Osteocyte (in vitro differentiated cells): Measurements from ENCODE around the gene ITGA1. TPM values are rescaled to one million over a fixed set of nuclear protein-coding genes. Genes with fewer than 3 reads are reported as not detected.
"Not testable (repeated sequence)": the region's sequence is repeated elsewhere in the genome, so short reads cannot be mapped to it uniquely, and the experiment has no call there.

Experiments used
- DNase-seq: peaks from one replicate; pipeline ENCODE4 v3.0.0; 2021; ENCODE audit warnings: mixed read lengths; ENCODE audit not compliant: unreplicated experiment; ENCODE audit errors: extremely low spot score
- H3K27ac Mint-ChIP-seq: one replicate; pipeline ENCODE4 v1.8.0; 2021; ENCODE audit warnings: mild to moderate bottlenecking, mixed read lengths; ENCODE audit not compliant: unreplicated experiment
- H3K27me3 Mint-ChIP-seq: one replicate; pipeline ENCODE4 v1.8.0; 2021; ENCODE audit warnings: mixed read lengths; ENCODE audit not compliant: unreplicated experiment
- H3K36me3 Mint-ChIP-seq: one replicate; pipeline ENCODE4 v1.8.0; 2021; ENCODE audit warnings: mixed read lengths; ENCODE audit not compliant: unreplicated experiment
- H3K4me1 Mint-ChIP-seq: one replicate; pipeline ENCODE4 v1.8.0; 2021; ENCODE audit warnings: mixed read lengths; ENCODE audit not compliant: unreplicated experiment
- H3K4me3 Mint-ChIP-seq: one replicate; pipeline ENCODE4 v1.8.0; 2021; ENCODE audit warnings: mild to moderate bottlenecking, moderate library complexity, mixed read lengths; ENCODE audit not compliant: unreplicated experiment
- H3K9me3 Mint-ChIP-seq: one replicate; pipeline ENCODE4 v1.8.0; 2021; ENCODE audit warnings: mixed read lengths; ENCODE audit not compliant: unreplicated experiment
- CTCF ChIP-seq: fragments of 200-600 bp; sonication (generic); IDR thresholded peaks from 2 replicates; pipeline ENCODE4 v1.5.0; 2021; ENCODE audit warnings: antibody characterized with exemption, mild to moderate bottlenecking, moderate library complexity
- total RNA-seq: library from RNA; stranded (reverse); gene quantifications from 2 replicates; pipeline ENCODE4 v1.2.1, GENCODE V29; 2021

The ITGA1 gene
- total RNA-seq, 1 donor from 2014 or later: 150 TPM

GRCh38 chr5:52961274-52961681 lies 173.6 kb downstream of the ITGA1 start:
- H3K4me3 Mint-ChIP-seq: no peak overlapping the region
- no peak for TF ChIP-seq CTCF
- H3K9me3 Mint-ChIP-seq: peaks cover 8% of the 10 kb centered on the region
- no peak for DNase-seq
- H3K27me3 Mint-ChIP-seq: no peaks in the 10 kb centered on the region
- peaks cover 9% of the 10 kb centered on the region for H3K36me3 Mint-ChIP-seq
- no peak overlapping the region for H3K27ac Mint-ChIP-seq
- no peaks in the 10 kb centered on the region for H3K4me1 Mint-ChIP-seq

- TF ChIP-seq CTCF: no peak
- Mint-ChIP-seq H3K36me3 (no peaks in the 10 kb centered on the region), H3K9me3 (peaks cover 17% of the 10 kb centered on the region), H3K4me1 (no peaks in the 10 kb centered on the region), H3K27ac (no peak overlapping the region), H3K4me3 (no peak overlapping the region), H3K27me3 (peaks cover 15% of the 10 kb centered on the region)
- no peak for DNase-seq
Observed at GRCh38 chr5:52963636-52964035, 175.9 kb downstream of the ITGA1 start.

- no peaks in the 10 kb centered on the region for H3K4me1 Mint-ChIP-seq
- H3K36me3 Mint-ChIP-seq: no peaks in the 10 kb centered on the region
- no peak overlapping the region for H3K4me3 Mint-ChIP-seq
- H3K27ac Mint-ChIP-seq: no peak overlapping the region
- no peak for DNase-seq
- peaks cover 19% of the 10 kb centered on the region for H3K27me3 Mint-ChIP-seq
- H3K9me3 Mint-ChIP-seq: peaks cover 21% of the 10 kb centered on the region
- peak; percentile 15 for TF ChIP-seq CTCF
Observed at GRCh38 chr5:52964138-52964537, 176.4 kb downstream of the ITGA1 start.

- H3K9me3 Mint-ChIP-seq, H3K4me3 Mint-ChIP-seq, H3K27ac Mint-ChIP-seq, H3K36me3 Mint-ChIP-seq, DNase-seq, H3K4me1 Mint-ChIP-seq: not testable (repeated sequence)
- peaks cover 50% of the 10 kb centered on the region for H3K27me3 Mint-ChIP-seq
Observed at GRCh38 chr5:52976157-52976556, 188.4 kb downstream of the ITGA1 start.

GRCh38 chr5:52977264-52977897 lies 189.7 kb downstream of the ITGA1 start:
- DNase-seq: no peak
- H3K36me3 Mint-ChIP-seq: no peaks in the 10 kb centered on the region
- H3K27ac Mint-ChIP-seq: no peak overlapping the region
- H3K4me3 Mint-ChIP-seq: no peak overlapping the region
- TF ChIP-seq CTCF: no peak
- no peaks in the 10 kb centered on the region for H3K4me1 Mint-ChIP-seq
- peaks cover 46% of the 10 kb centered on the region for H3K27me3 Mint-ChIP-seq
- H3K9me3 Mint-ChIP-seq: peaks cover 5% of the 10 kb centered on the region
